Superior temporal gyrus (tissue), 1 donor: ENCODE data around the gene PPFIBP2.

Experiments
- DNase-seq: peaks from one replicate; pipeline ENCODE4 v3.0.0-alpha.2; 2016; ENCODE audit errors: extremely low spot score

PPFIBP2 gene

DNA sequence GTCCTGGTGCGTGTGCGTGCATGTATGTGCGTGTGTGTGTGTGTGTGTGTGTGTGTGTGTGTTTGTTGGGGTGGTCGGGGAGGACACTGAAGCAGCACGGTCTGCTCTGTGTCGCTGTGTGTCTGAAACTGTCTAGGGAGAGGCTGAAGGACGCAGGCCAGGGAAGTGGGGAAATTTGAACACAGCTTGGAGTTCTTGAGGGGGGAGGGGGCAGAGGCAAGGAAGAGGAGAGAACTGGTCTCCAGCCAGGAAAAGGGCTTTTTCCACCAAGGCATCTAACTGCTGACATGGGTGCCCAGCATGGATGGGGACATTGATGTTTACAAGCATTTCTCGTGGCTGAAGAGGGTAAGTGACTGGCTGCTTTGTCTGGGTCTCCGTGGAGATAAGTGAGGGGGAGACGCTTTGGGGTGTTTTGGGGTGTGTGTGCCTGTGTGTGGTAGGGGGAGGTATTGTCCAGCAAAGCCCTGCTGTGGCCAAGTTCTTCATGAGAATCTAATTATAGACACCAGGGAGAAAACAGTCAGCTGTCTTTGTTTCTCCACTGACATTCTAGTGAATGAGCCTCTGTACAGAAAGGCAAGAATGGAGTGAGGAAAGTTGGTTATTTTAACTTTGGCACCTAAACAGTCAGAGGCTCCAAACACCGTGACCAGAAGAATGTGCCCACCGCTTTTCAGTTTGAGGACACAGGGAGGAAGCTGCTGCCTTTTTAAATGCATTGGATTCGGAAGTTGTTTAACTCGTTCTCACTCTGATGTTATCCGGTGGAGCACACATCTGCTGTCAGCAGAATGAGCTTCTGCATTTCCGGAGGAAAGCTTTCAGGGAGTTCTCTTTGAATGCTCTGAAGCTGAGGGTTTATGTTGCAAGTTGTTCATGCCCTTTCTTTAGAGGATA is 63.7 kb downstream of the PPFIBP2 start:
- DNase-seq: peak; percentile 94

DNA sequence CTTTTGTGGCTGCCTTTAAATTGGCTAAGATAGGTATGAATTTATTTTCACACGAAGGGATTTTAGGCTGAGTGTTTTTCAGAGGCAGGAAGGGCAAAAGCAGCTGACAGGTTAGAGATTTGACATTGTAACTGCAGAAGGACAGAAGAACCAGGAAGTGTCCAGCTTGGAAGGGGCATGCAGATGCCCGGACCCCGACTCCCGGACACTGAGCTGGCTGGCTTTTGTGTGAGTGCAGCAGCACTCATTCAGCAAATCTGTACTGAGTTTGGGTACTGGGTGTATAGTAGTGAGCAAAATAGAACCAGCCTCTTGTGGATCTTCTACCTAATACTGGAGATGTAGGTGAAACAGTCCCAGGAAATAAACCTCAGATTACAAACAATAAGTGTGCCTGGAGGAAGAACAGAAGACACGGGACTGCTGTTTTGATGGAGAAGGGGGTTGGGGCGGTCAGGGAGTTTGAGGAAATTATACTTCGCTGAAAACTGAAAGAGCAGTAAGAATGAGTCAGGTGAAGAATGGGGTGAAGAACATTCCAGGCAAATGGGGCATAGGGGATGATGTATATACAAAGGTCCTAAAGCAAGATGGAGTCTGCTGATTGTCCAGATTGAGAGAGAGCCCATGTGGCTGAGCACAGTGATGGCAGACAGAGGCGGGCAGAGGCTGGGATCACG is 64.6 kb downstream of the PPFIBP2 start:
- DNase-seq: no peak

- peak; percentile 47 for DNase-seq
Observed at GRCh38 chr11:7579361-7579791, 65.6 kb downstream of the PPFIBP2 start.

DNA sequence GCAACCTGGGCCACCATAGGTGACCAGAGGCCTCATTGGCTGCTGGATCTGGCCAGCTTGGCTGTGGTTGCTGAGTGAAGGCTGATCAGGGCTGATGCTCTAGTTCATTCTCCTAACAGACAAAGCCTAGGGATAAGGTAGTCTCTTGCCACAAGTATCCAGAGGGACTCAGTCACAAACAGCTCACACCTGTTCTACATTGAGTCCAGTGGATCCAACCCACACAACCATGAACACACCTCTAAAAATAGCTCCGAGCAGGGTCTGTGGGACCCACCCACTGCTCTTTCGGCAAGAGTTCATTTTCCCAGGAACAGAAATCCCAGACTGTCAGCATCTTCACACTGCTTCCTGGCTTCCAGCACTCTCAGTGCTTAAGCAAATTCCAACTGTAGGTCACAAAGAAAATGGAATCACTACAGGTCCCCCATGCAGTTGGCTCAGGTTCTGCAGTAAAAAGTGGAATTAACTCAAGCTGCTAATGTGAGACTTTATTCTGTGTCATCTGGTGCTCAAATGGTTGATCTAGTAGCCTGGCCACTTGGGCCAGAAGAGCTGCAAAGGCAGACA is 67.3 kb downstream of the PPFIBP2 start:
- DNase-seq: peak; percentile 52

GRCh38 chr11:7582338-7582985 is 68.7 kb downstream of the PPFIBP2 start:
- DNase-seq: peak; percentile 45

DNA sequence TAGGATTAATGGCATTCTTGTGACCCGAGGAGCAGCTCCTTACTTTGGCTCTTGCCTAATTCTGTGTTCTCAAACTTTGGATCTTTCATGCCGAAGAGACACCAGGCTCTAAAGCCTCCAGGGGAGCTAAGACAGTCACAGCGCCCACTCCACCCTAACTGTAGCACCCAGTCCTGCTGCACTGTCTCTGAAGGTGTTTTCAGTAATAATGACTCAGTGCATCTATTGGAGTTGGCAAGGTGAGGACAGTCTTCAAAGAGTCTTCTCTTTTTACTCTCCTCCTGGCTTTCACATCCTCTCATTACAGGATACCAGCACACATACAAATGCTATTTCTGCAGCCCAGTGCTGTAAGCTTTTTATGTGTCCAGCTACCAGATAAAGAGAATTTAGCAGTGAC is 69.4 kb downstream of the PPFIBP2 start:
- peak; percentile 45 for DNase-seq

- DNase-seq: peak; percentile 23
Observed at GRCh38 chr11:7584910-7585309, 71.1 kb downstream of the PPFIBP2 start.

DNA sequence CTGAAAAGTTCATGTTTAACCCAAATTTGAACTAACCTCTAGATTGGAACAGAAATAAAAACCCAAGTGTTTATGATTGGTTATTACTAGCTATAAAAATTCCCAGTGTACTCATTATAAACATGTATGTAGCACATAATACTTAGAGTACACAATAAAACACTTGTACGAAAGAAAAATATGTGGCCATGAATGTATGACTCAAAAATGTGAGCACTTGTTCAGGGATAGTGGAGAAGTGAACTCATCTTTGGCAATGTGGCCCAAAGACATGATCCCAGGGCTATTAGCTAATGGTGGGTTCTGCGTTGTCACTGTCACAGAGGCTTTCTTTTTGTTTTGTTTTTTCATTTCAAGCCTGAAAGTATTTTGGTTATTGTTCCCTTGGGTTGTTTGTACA is 72.0 kb downstream of the PPFIBP2 start:
- DNase-seq: peak; percentile 69

- no peak for DNase-seq
Observed at GRCh38 chr11:7586376-7586775, 72.6 kb downstream of the PPFIBP2 start.

DNA sequence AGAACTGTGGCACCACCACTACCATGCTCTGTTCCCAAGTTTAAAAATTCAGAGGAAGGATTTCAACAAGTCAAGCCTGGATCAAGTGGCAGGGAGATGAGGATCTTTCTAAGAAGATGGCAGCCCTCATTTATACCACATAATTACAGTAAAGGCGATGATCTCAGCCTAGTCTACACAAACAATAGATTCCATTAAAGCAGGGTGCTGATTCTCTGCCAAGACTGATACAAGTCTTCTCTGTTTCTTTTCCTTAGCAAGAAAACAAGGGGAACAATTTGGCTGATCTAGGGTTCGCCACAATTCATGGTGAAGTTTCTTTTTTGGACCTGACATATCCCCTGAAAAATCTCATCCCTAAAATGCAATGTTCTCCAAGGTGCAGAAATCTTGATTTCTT is 73.9 kb downstream of the PPFIBP2 start:
- peak; percentile 83 for DNase-seq

- DNase-seq: no peak
Observed at GRCh38 chr11:7589861-7590260, 76.1 kb downstream of the PPFIBP2 start.

- DNase-seq: no peak
Observed at GRCh38 chr11:7590529-7590928, 76.7 kb downstream of the PPFIBP2 start.

GRCh38 chr11:7591107-7591894 is 77.5 kb downstream of the PPFIBP2 start:
- peak; percentile 73 for DNase-seq

DNA sequence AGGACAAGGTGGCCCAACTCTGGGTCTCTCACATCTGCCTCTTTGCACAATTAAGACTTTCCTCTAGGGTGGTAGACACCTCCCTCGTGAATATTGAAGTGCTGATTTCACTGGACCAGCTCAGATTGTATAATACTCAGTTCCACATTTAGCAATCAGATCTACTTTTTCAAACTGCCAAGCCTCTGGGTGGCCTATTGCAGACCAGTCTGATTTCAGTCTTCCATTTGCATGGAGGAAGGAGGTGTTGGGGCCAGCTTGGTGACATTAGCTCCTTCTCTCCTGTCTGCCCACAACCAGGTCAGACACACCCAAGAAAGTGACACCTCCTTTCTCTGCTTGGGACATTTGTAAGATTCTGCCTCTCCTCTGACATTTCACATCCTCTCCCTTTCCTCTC is 78.2 kb downstream of the PPFIBP2 start:
- no peak for DNase-seq

DNA sequence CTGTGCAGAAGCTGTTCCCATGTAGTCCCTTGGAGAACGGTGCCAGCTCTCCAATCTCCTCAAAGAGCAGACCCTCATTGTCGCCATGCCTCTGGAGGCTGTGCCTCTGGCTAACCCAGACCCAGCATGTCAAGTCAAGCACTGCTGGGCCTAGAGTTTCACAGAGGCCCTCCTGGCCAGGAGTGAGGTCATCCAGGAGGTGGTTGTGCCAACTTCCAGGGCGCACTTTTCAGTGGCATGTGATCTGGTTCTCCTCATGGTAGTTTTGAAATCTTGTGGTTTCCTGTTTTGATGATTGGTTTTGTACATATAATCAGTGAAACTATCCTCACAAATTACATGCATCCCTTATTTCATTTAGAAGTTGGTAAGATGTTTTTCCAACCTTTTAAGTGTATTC is 78.9 kb downstream of the PPFIBP2 start:
- DNase-seq: no peak

GRCh38 chr11:7593481-7593880 is 79.7 kb downstream of the PPFIBP2 start:
- DNase-seq: no peak

DNA sequence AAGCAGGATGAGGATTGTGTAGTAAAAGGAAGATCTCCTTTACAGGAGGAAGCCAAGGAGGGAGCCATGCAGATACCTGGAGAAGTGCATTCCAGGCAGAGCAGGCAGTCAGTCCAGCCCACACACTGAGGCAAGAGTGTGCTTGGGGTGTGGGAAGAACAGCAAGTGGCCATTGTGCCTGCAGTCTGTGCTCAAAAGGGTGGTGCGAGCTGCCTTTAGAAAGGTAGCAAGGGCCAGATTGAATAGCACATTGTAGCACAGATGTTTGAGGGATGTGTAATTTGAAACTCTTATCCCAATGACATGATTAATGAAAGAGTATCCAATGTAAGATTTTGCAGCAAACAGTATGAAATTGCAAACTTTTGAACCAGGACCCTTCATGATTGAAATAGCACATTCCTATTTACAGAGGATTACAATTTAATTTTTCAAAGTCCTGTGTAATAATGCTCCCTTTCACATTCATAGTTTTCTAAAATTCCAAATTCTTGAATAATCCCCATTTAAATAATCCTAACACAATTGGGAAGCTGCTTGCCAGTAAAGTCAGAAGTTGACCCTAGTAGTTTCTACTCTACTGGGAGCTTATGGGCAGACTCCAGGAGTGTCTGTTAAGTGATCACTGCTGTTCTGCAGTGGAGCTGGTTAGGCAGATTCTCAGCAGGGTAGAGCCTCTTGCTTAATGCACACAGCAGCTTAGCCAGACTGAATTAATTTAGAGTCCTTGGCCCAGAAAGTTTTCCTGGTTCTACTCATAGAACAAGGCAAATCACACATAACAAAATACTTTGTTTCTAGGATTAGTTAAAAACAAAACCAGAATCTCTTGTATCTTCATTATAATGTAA is 81.4 kb downstream of the PPFIBP2 start:
- peak; percentile 46 for DNase-seq

- peak; percentile 18 for DNase-seq
Observed at GRCh38 chr11:7595951-7596350, 82.2 kb downstream of the PPFIBP2 start.

- DNase-seq: peak; percentile 10
Observed at GRCh38 chr11:7596975-7597391, 83.2 kb downstream of the PPFIBP2 start.

DNA sequence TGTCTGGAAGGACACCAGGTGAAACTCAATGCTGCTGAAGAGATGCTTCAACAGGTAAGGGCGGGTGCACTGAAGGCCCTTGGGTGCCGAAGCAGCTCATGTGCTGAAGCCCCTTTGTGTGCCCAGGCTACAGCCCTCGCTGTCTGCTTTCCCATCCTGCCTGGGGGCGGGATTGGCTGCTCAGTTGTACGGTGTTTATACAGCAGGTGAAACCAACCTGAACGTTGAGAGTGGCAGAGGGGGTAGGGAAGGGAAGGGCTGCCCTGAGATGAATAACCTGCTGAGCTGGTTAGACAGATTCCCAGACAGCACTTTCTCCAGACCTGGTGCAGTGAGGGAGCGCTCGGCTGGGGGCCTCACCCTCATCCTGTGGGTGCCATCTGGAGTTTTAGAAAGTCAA is 83.8 kb downstream of the PPFIBP2 start:
- no peak for DNase-seq
